ENCODE data around the gene AIP.

Gene AIP

DNA sequence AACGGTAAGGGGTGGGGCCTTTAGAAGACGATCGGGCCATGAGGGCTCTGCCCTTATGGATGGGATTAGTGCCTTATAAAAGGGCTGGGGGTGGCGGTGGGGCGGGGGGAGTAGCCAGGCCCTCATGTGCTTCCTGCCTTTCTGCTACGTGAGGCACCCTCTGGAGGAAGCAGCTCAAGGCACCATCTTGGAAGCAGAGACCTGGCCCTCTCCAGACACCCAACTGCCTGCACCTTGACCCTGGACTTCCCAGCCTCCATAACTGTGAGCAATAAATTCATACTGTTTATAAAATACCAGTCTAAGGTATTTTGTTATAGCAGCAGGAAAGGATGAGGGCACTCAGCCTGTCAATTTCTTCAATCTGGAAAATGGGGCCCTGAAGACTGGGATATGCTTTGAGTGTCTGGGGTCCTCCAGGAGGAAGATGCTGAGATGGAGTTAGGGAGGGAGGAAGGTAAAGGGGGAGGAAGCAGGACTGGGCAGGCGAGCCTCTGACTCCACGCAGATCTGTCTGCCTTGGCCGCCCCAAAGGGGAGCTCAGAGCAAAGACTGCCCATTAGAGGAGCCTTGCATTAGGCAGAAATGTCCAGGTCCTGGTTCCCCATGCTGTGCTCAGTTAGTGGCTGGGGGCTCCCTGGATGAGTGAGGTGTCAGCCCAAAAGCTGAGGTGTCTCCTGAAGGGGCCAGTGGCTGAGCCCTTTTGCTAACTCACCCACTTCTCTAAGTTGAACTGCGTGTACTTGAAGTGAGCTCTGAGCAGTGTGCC is 35.1 kb downstream of the AIP start:
- no peak overlapping the region for H3K4me3 ChIP-seq (ENCODE audit: low read depth, low read length)
- TF ChIP-seq, protein P1, sequence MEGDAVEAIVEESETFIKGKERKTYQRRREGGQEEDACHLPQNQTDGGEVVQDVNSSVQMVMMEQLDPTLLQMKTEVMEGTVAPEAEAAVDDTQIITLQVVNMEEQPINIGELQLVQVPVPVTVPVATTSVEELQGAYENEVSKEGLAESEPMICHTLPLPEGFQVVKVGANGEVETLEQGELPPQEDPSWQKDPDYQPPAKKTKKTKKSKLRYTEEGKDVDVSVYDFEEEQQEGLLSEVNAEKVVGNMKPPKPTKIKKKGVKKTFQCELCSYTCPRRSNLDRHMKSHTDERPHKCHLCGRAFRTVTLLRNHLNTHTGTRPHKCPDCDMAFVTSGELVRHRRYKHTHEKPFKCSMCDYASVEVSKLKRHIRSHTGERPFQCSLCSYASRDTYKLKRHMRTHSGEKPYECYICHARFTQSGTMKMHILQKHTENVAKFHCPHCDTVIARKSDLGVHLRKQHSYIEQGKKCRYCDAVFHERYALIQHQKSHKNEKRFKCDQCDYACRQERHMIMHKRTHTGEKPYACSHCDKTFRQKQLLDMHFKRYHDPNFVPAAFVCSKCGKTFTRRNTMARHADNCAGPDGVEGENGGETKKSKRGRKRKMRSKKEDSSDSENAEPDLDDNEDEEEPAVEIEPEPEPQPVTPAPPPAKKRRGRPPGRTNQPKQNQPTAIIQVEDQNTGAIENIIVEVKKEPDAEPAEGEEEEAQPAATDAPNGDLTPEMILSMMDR (IDR thresholded peaks at IDR 0.05; ENCODE audit: low read depth, low read length): no peak
- DNase-seq: no peak
- H3K9me3 ChIP-seq (ENCODE audit: severe bottlenecking): no peaks in the 10 kb centered on the region
- no peak overlapping the region for H3K27ac ChIP-seq
- no peaks in the 10 kb centered on the region for H3K36me3 ChIP-seq
- no peaks in the 10 kb centered on the region for H3K27me3 ChIP-seq (ENCODE audit: insufficient read depth, low read depth, severe bottlenecking)

DNA sequence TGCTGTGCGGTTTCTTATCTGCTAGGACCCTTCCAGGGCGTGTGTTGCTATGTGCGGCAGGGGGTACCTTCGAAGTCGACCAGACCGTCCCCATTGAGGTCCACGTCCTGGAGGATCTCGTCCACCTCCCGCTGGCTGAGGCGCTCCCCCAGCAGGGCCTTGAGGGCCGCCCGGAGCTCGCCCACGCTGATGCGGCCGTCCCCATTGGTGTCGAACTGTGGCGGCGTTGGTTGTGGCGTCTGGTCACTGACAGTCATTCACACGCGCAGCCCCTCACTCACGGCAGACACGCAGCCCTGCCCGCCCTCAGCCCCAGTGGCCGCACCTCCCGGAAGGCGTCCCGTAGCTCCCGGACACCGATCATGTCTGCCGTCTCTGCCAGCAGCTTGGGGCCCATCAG is 36.9 kb downstream of the AIP start:
- H3K9me3 ChIP-seq (ENCODE audit: severe bottlenecking): no peaks in the 10 kb centered on the region
- H3K27me3 ChIP-seq (ENCODE audit: insufficient read depth, low read depth, severe bottlenecking): no peaks in the 10 kb centered on the region
- DNase-seq: no peak
- no peak overlapping the region for H3K27ac ChIP-seq
- no peaks in the 10 kb centered on the region for H3K36me3 ChIP-seq
- H3K4me3 ChIP-seq (ENCODE audit: low read depth, low read length): no peak overlapping the region
- TF ChIP-seq, protein P1 (IDR thresholded peaks at IDR 0.05; ENCODE audit: low read depth, low read length): no peak

DNA sequence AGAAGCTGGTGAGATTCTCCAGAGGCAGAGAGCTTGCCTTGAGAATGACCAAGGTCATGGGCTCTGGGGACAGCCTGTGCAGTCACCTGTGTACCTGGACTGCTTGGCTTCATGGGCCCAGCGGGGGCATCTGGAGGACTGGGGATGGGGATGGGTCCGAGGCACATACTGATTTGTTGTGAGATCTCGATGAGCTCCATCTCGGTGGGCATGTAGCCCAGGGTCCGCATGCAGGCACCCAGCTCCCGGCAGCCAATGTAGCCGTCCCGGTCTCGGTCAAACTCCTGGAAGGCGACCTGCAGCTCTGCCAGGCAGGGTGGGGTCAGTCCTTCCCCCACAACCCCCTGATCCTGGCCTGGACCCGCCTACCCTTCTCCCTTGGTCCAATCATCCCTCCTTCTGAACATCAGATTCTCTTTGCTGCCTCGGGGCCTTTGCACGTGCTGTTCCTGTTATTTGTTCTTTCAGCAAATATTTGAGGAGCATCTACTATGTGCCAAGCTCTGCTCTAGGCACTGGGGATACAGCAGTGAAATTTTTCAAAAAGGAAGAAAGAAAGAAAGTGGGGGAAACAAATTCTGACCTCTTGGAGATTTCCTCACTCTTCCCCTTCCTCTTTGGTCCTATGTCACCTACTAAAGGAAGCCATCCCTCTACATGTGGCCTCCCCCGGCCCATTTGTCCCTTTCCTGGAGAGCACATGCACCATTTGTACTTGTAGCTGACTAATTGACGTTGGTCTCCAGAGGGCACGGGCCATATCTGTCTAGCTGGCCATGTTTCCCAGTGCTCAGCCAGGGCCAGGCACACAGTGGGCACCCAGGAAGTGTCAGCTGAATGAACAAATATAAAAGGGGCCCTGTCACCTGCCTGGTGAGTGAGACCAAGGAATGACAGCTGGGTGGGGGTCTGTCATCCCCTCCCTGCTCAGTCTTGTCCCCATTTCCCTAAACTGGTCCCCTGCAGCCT is 38.3 kb downstream of the AIP start:
- Histone ChIP-seq H3K4me3 (ENCODE audit: low read depth, low read length) (no peak overlapping the region), H3K9me3 (ENCODE audit: severe bottlenecking) (no peaks in the 10 kb centered on the region), H3K27me3 (ENCODE audit: insufficient read depth, low read depth, severe bottlenecking) (no peaks in the 10 kb centered on the region), H3K27ac (no peak overlapping the region), H3K36me3 (no peaks in the 10 kb centered on the region)
- DNase-seq: no peak
- TF ChIP-seq, protein P1 (IDR thresholded peaks at IDR 0.05; ENCODE audit: low read depth, low read length): no peak

DNA sequence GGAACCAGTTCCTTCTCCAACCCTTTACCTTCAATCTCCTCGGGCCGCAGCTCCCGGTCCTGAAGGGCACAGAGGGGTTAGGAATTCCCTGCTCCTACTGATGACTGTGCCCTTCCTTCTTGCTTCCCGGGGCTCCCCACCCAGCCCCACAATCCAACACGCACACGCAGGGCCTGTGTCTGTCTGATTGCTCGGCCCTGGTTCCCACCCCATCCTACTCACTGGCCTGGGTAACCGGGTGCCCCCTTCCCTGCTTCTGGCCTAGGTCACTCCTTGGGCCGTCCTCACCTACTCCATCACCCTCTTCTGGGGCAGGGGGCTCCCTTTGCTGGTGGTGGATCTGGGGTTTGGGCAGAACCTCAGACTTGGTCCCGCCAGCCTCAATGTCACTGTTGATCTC is 39.1 kb downstream of the AIP start:
- no peaks in the 10 kb centered on the region for H3K36me3 ChIP-seq
- TF ChIP-seq, protein P1 (IDR thresholded peaks at IDR 0.05; ENCODE audit: low read depth, low read length): no peak
- no peaks in the 10 kb centered on the region for H3K27me3 ChIP-seq (ENCODE audit: insufficient read depth, low read depth, severe bottlenecking)
- H3K27ac ChIP-seq: no peak overlapping the region
- H3K9me3 ChIP-seq (ENCODE audit: severe bottlenecking): no peaks in the 10 kb centered on the region
- DNase-seq: no peak
- H3K4me3 ChIP-seq (ENCODE audit: low read depth, low read length): no peak overlapping the region

DNA sequence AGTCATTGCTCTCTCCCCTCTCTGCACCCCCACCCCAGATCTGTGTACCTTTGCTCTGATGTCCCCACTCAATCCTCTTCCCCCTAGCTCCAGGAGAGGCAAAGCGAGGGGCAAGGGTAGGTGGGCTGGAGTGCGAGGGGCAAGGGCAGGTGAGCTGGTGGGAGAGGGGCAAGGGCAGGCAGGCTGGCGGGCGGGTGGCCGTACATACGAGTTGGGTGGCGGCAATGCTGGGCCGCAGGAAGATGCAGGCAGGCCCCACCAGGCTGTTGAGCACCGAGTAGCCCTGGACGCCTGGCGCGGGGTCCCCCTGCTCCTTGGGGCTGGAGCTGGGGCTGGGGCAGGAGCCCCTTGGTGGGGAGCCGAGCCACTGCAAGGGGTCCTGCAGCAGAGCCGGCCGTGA is 39.5 kb downstream of the AIP start:
- Histone ChIP-seq H3K36me3 (no peaks in the 10 kb centered on the region), H3K4me3 (ENCODE audit: low read depth, low read length) (no peak overlapping the region), H3K9me3 (ENCODE audit: severe bottlenecking) (no peaks in the 10 kb centered on the region), H3K27ac (no peak overlapping the region), H3K27me3 (ENCODE audit: insufficient read depth, low read depth, severe bottlenecking) (no peaks in the 10 kb centered on the region)
- no peak for DNase-seq
- TF ChIP-seq, protein P1 (IDR thresholded peaks at IDR 0.05; ENCODE audit: low read depth, low read length): no peak

Measured in WERI-Rb-1 (cell line).